Measurements from ENCODE around the gene TMEM198.

TMEM198 gene

GRCh38 chr2:219509780-219510511, 33.9 kb upstream of the TMEM198 start:
- peak; percentile 21 for DNase-seq

GRCh38 chr2:219510512-219511135, 33.2 kb upstream of the TMEM198 start:
- no peak for DNase-seq

- DNase-seq: no peak
Observed at GRCh38 chr2:219511547-219512325, 32.1 kb upstream of the TMEM198 start.

- DNase-seq: no peak
Observed at GRCh38 chr2:219512524-219513216, 31.2 kb upstream of the TMEM198 start.

- no peak for DNase-seq
Observed at GRCh38 chr2:219513787-219514186, 30.0 kb upstream of the TMEM198 start.

- no peak for DNase-seq
Observed at GRCh38 chr2:219514196-219514761, 29.5 kb upstream of the TMEM198 start, which contains the start of gene ASIC4. ASIC4 (plus strand) TSS chr2:219514482; CDS start chr2:219514725, 243 bp downstream.

GRCh38 chr2:219514836-219515235, 29.0 kb upstream of the TMEM198 start:
- no peak for DNase-seq

GRCh38 chr2:219515874-219516629, 27.8 kb upstream of the TMEM198 start:
- DNase-seq: no peak

GRCh38 chr2:219516888-219517287, 26.9 kb upstream of the TMEM198 start:
- no peak for DNase-seq

- DNase-seq: no peak
Observed at GRCh38 chr2:219517954-219518778, 25.7 kb upstream of the TMEM198 start.

- DNase-seq: no peak
Observed at GRCh38 chr2:219519526-219519916, 24.3 kb upstream of the TMEM198 start.

GRCh38 chr2:219520079-219520478, 23.7 kb upstream of the TMEM198 start:
- no peak for DNase-seq

GRCh38 chr2:219521066-219521880, 22.6 kb upstream of the TMEM198 start:
- no peak for DNase-seq

GRCh38 chr2:219522111-219523030, 21.5 kb upstream of the TMEM198 start:
- DNase-seq: peak; percentile 7

GRCh38 chr2:219523031-219523671, 20.7 kb upstream of the TMEM198 start:
- no peak for DNase-seq

GRCh38 chr2:219524817-219525216, 19.0 kb upstream of the TMEM198 start:
- DNase-seq: no peak

GRCh38 chr2:219525533-219526232, 18.1 kb upstream of the TMEM198 start:
- DNase-seq: no peak
